IMR-90 (cell line): Measurements from ENCODE around the gene GBE1. TPM values are rescaled to one million over a fixed set of nuclear protein-coding genes. Genes with fewer than 3 reads are reported as not detected.

Source experiments
- ATAC-seq: fragments of 200-7000 bp; cut with Tn5 transposase; 2 replicates; pipeline ENCODE4 v1.9.1; 2020; ENCODE audit warnings: low read depth, mild to moderate bottlenecking, moderate library complexity
- BruUV-seq: library from RNA; stranded (reverse); fragments of 400-500 nt; replicated peaks from 2 replicates; lab custom pipeline; 2021; lab: Mats Ljungman, UMichigan
- CTCF ChIA-PET: fragments of 300-600 bp; formaldehyde crosslinking; extraction: SDS; loops from one replicate; lab custom pipeline; 2021; ENCODE audit warnings: antibody characterized with exemption; lab: Yijun Ruan, JAX
- POLR2A ChIA-PET: fragments of 300-600 bp; sonication (Branson Sonifier 250); formaldehyde crosslinking; loops from one replicate; lab custom pipeline; 2022; ENCODE audit warnings: antibody characterized with exemption; ENCODE audit not compliant: unreplicated experiment; lab: Charles Lee
- DNase-seq: peaks from one replicate; pipeline ENCODE4 v3.0.0; 2013
- H2AFZ ChIP-seq: replicated peaks from 2 replicates; pipeline ENCODE3; 2013; ENCODE audit warnings: low read length, mild to moderate bottlenecking; ENCODE audit not compliant: poor library complexity
- H2AK5ac ChIP-seq: 2 replicates; pipeline ENCODE4 v1.6.1; 2013; ENCODE audit warnings: low read depth, low read length, inconsistent platforms
- H2AK9ac ChIP-seq: replicated peaks from 2 replicates; pipeline ENCODE3; 2013; ENCODE audit warnings: mild to moderate bottlenecking, low read depth, low read length, moderate library complexity; ENCODE audit not compliant: poor library complexity
- H2BK120ac ChIP-seq: 2 replicates; pipeline ENCODE4 v1.6.1; 2013; ENCODE audit warnings: low read depth, low read length, inconsistent platforms
- H2BK15ac ChIP-seq: 3 replicates; pipeline ENCODE4 v1.6.1; 2013; ENCODE audit warnings: low read depth, low read length, inconsistent platforms
- H2BK20ac ChIP-seq: 2 replicates; pipeline ENCODE4 v1.6.1; 2013; ENCODE audit warnings: low read depth, mild to moderate bottlenecking, inconsistent platforms, low read length, moderate library complexity
- H2BK5ac ChIP-seq: 2 replicates; pipeline ENCODE4 v1.6.1; 2013; ENCODE audit warnings: mild to moderate bottlenecking, low read depth, low read length, inconsistent platforms; ENCODE audit not compliant: poor library complexity, severe bottlenecking
- H3K14ac ChIP-seq: replicated peaks from 2 replicates; pipeline ENCODE4 v1.6.1; 2013; ENCODE audit warnings: low read depth, low read length, inconsistent platforms
- H3K18ac ChIP-seq: 2 replicates; pipeline ENCODE4 v1.6.1; 2013; ENCODE audit warnings: low read depth, low read length, control low read depth
- H3K23ac ChIP-seq: 2 replicates; pipeline ENCODE4 v1.6.1; 2013; ENCODE audit warnings: low read depth, low read length, inconsistent platforms
- H3K27ac ChIP-seq: 2 replicates; pipeline ENCODE4 v1.5.1; 2013; ENCODE audit warnings: mild to moderate bottlenecking, control low read depth, low read length; ENCODE audit not compliant: insufficient read depth
- H3K27me3 ChIP-seq: 2 replicates; pipeline ENCODE4 v1.6.1; 2013; ENCODE audit warnings: low read length; ENCODE audit not compliant: control insufficient read depth, insufficient read depth
- H3K36me3 ChIP-seq: 2 replicates; pipeline ENCODE4 v1.6.1; 2013; ENCODE audit warnings: low read length, mixed read lengths; ENCODE audit not compliant: control insufficient read depth, insufficient read depth
- H3K4ac ChIP-seq: 2 replicates; pipeline ENCODE4 v1.6.1; 2013; ENCODE audit warnings: low read depth, low read length, inconsistent platforms
- H3K4me1 ChIP-seq: 2 replicates; pipeline ENCODE4 v1.6.1; 2013; ENCODE audit warnings: low read length, mixed read lengths; ENCODE audit not compliant: control insufficient read depth, insufficient read depth
- H3K4me2 ChIP-seq: 2 replicates; pipeline ENCODE4 v1.6.1; 2013; ENCODE audit warnings: low read depth, mild to moderate bottlenecking, control low read depth, low read length, moderate library complexity
- H3K4me3 ChIP-seq: 2 replicates; pipeline ENCODE4 v1.5.1; 2013; ENCODE audit warnings: low read depth, mild to moderate bottlenecking, control low read depth, low read length, moderate library complexity; ENCODE audit not compliant: insufficient read depth
- H3K56ac ChIP-seq: 2 replicates; pipeline ENCODE4 v1.6.1; 2013; ENCODE audit warnings: low read length, inconsistent platforms; ENCODE audit not compliant: insufficient read depth; ENCODE audit errors: extremely low read depth
- H3K79me1 ChIP-seq, 2 experiments: 2 replicates each; pipeline ENCODE4 v1.6.1; 2013; ENCODE audit warnings: low read length in 2 of 2, inconsistent platforms in 1 of 2, low read depth in 1 of 2
- H3K9ac ChIP-seq: 2 replicates; pipeline ENCODE4 v1.6.1; 2013; ENCODE audit warnings: low read depth, low read length, control low read depth
- H3K9me1 ChIP-seq: 2 replicates; pipeline ENCODE4 v1.6.1; 2013; ENCODE audit warnings: low read length, inconsistent platforms; ENCODE audit not compliant: insufficient read depth
- H3K9me3 ChIP-seq: 2 replicates; pipeline ENCODE4 v1.6.1; 2013; ENCODE audit warnings: low read length; ENCODE audit not compliant: control insufficient read depth, insufficient read depth
- H4K20me1 ChIP-seq: 2 replicates; pipeline ENCODE4 v1.6.1; 2013; ENCODE audit warnings: low read length, inconsistent platforms; ENCODE audit not compliant: insufficient read depth
- H4K5ac ChIP-seq: 2 replicates; pipeline ENCODE4 v1.6.1; 2013; ENCODE audit warnings: mild to moderate bottlenecking, low read depth, low read length, control low read depth
- H4K8ac ChIP-seq, 2 experiments: 2 replicates each; pipeline ENCODE4 v1.6.1; 2013; ENCODE audit warnings: low read depth in 2 of 2, low read length in 2 of 2, control low read depth in 1 of 2, inconsistent platforms in 1 of 2
- H4K91ac ChIP-seq: 2 replicates; pipeline ENCODE4 v1.6.1; 2013; ENCODE audit warnings: low read depth, low read length, inconsistent platforms; ENCODE audit not compliant: insufficient read depth
- BHLHE40 ChIP-seq: fragments of 150-350 bp; IDR thresholded peaks from 2 replicates; pipeline ENCODE4 v1.6.1; 2016; ENCODE audit warnings: mild to moderate bottlenecking, low read depth, low read length
- CEBPB ChIP-seq: IDR thresholded peaks from 2 replicates; pipeline ENCODE4 v1.6.1; 2012; ENCODE audit warnings: low read depth, low read length, improper control_type of control experiment
- CHD1 ChIP-seq: IDR thresholded peaks from 2 replicates; pipeline ENCODE4 v1.6.1; 2012; ENCODE audit warnings: low read depth, low read length, improper control_type of control experiment
- ELK1 ChIP-seq: fragments of 150-350 bp; IDR thresholded peaks from 2 replicates; pipeline ENCODE4 v1.6.1; 2016; ENCODE audit warnings: low read depth, mild to moderate bottlenecking, low read length, moderate library complexity, borderline replicate concordance
- FOS ChIP-seq: fragments of 150-350 bp; IDR thresholded peaks from 2 replicates; pipeline ENCODE4 v1.6.1; 2016; ENCODE audit warnings: low read depth, low read length
- MAFK ChIP-seq: IDR thresholded peaks from 2 replicates; pipeline ENCODE4 v1.6.1; 2012; ENCODE audit warnings: low read depth, low read length, improper control_type of control experiment
- MAZ ChIP-seq: IDR thresholded peaks from 2 replicates; pipeline ENCODE4 v1.6.1; 2012; ENCODE audit warnings: low read depth, mild to moderate bottlenecking, low read length, improper control_type of control experiment, moderate library complexity, borderline replicate concordance
- MXI1 ChIP-seq: IDR thresholded peaks from 2 replicates; pipeline ENCODE4 v1.6.1; 2012; ENCODE audit warnings: low read depth, mild to moderate bottlenecking, low read length, moderate library complexity, borderline replicate concordance
- NFE2L2 ChIP-seq: fragments of 150-350 bp; IDR thresholded peaks from 2 replicates; pipeline ENCODE4 v1.6.1; 2016; ENCODE audit warnings: low read depth, mild to moderate bottlenecking, low read length
- POLR2A ChIP-seq: IDR thresholded peaks from 2 replicates; pipeline ENCODE4 v1.6.1; 2012; ENCODE audit warnings: mild to moderate bottlenecking, low read depth, low read length
- RAD21 ChIP-seq: IDR thresholded peaks from 2 replicates; pipeline ENCODE4 v1.6.1; 2012; ENCODE audit warnings: low read length, improper control_type of control experiment
- RCOR1 ChIP-seq: IDR thresholded peaks from 2 replicates; pipeline ENCODE4 v1.6.1; 2012; ENCODE audit warnings: mild to moderate bottlenecking, low read length, improper control_type of control experiment; ENCODE audit not compliant: insufficient replicate concordance
- SMC3 ChIP-seq: fragments of 150-350 bp; IDR thresholded peaks from 2 replicates; pipeline ENCODE4 v1.6.1; 2016; ENCODE audit warnings: low read depth, mild to moderate bottlenecking, antibody characterized with exemption, low read length, moderate library complexity
- USF2 ChIP-seq: fragments of 150-350 bp; IDR thresholded peaks from 2 replicates; pipeline ENCODE4 v1.6.1; 2017; ENCODE audit warnings: mild to moderate bottlenecking, antibody characterized with exemption, low read length, low read depth
- WGBS, 2 experiments: methylation state at CpG; one replicate each; pipeline versions ENCODE4 v1.1.5 to v1.1.7; 2013; ENCODE audit warnings: missing lambda C conversion rate in 2 of 2; ENCODE audit not compliant: insufficient read length in 1 of 2; ENCODE audit errors: extremely low coverage in 2 of 2; 5-methylcytosine and 5-hydroxymethylcytosine counted together
- dilution Hi-C: fragments of 300-500 bp; cut with HindIII; formaldehyde crosslinking; loops from one replicate; pipeline ENCODE4 v1.14.3; 2018; ENCODE audit warnings: low sequenced_read_pairs; ENCODE audit not compliant: unreplicated experiment
- in situ Hi-C: fragments of 300-500 bp; cut with MboI; formaldehyde crosslinking; loops from 3 replicates; pipeline ENCODE4 v1.14.3; 2019; ENCODE audit warnings: low sequenced_read_pairs, inconsistent platforms, mixed read lengths
- intact Hi-C: fragments of 100-400 bp; cut with micrococcal nuclease; formaldehyde crosslinking; loops from 2 replicates; pipeline ENCODE4 v1.10.0; 2022
- polyA plus RNA-seq, 3 experiments: library from polyadenylated mRNA; depleted of rRNA; stranded (reverse); fragments of >200 nt; gene quantifications; 2 replicates each; pipeline ENCODE4 v1.2.3, GENCODE V29; 2012; ENCODE audit warnings: low replicate concordance in 1 of 3
- total RNA-seq: library from RNA; depleted of rRNA; stranded (reverse); fragments of >200 nt; gene quantifications from 2 replicates; pipeline ENCODE4 v1.2.3, GENCODE V29; 2012
- TF ChIP-seq, protein P1 (sequence below): conservative IDR thresholded peaks from 2 replicates; pipeline ENCODE4 v1.5.1; 2012; ENCODE audit warnings: mild to moderate bottlenecking, low read depth, low read length, improper control_type of control experiment

GBE1 gene
- total and polyA plus RNA-seq, 2 of the 4 experiments (the other 2 are of a cell fraction), result 36.7 to 90.3 TPM

- Histone ChIP-seq H3K4me1 (no peaks in the 10 kb centered on the region), H4K8ac (no peak overlapping the region), H3K4ac (no peak overlapping the region), H3K4me2 (no peak overlapping the region), H3K9me3 (no peaks in the 10 kb centered on the region), H2BK15ac (no peak overlapping the region), H3K9me1 (no peaks in the 10 kb centered on the region), H4K5ac (no peak overlapping the region), H3K23ac (no peak overlapping the region), H3K79me1 (0 out of 4 replicates have a peak, but pooled peaks cover 0 to 3% of the 10 kb centered on the region in 2 experiments), H4K91ac (no peak overlapping the region), H3K27ac (no peak overlapping the region), H2AK5ac (no peak overlapping the region), H3K18ac (no peak overlapping the region), H2BK120ac (no peak overlapping the region), H3K4me3 (no peak overlapping the region), H2AK9ac (no peak overlapping the region), H3K14ac (no peak overlapping the region), H3K56ac (no peak overlapping the region), H3K36me3 (peaks cover 5% of the 10 kb centered on the region), H3K9ac (no peak overlapping the region), H2BK5ac (no peak overlapping the region), H4K20me1 (no peaks in the 10 kb centered on the region), H2AFZ (no peak overlapping the region), H3K27me3 (no peaks in the 10 kb centered on the region), H2BK20ac (no peak overlapping the region)
- dilution Hi-C loops (no loop called here), intact Hi-C loops (loop anchor here (5.0 to 10.0 kb wide), 2 partner anchors 163 to 324 kb away; no protein-coding TSS in a partner anchor), in situ Hi-C loops (no loop called here)
- POLR2A ChIA-PET, result no interaction called here
- no peak for TF ChIP-seq MXI1
- TF ChIP-seq CEBPB, result no peak
- TF ChIP-seq MAFK, result no peak
- no peak for TF ChIP-seq NFE2L2
- no peak for TF ChIP-seq SMC3
- no peak for TF ChIP-seq RCOR1
- TF ChIP-seq BHLHE40, result no peak
- TF ChIP-seq POLR2A, result no peak
- TF ChIP-seq ELK1, result no peak
- no peak for TF ChIP-seq CHD1
- no peak for TF ChIP-seq RAD21
- TF ChIP-seq, protein P1, sequence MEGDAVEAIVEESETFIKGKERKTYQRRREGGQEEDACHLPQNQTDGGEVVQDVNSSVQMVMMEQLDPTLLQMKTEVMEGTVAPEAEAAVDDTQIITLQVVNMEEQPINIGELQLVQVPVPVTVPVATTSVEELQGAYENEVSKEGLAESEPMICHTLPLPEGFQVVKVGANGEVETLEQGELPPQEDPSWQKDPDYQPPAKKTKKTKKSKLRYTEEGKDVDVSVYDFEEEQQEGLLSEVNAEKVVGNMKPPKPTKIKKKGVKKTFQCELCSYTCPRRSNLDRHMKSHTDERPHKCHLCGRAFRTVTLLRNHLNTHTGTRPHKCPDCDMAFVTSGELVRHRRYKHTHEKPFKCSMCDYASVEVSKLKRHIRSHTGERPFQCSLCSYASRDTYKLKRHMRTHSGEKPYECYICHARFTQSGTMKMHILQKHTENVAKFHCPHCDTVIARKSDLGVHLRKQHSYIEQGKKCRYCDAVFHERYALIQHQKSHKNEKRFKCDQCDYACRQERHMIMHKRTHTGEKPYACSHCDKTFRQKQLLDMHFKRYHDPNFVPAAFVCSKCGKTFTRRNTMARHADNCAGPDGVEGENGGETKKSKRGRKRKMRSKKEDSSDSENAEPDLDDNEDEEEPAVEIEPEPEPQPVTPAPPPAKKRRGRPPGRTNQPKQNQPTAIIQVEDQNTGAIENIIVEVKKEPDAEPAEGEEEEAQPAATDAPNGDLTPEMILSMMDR, result no peak
- TF ChIP-seq MAZ, result no peak
- no peak for TF ChIP-seq USF2
- no peak for TF ChIP-seq FOS
- CTCF ChIA-PET, result no interaction called here
- ATAC-seq (no peak), DNase-seq (no peak)
- WGBS, 2 experiments, result no CpG with 5 or more reads among the region's 5 CpGs
- BruUV-seq, result no TSS peak
Measured at GRCh38 chr3:81580355-81580754, 181.1 kb downstream of the GBE1 start.
